GM19025 (cell line): ENCODE data around the gene PXYLP1.
"Not testable (repeated sequence)": the region's sequence is repeated elsewhere in the genome, so short reads cannot be mapped to it uniquely, and the experiment has no call there.

Source experiments
- ATAC-seq: cut with Tn5 transposase; IDR thresholded peaks from one replicate; pipeline ENCODE4 v1.9.1; 2021; ENCODE audit warnings: mild to moderate bottlenecking, low read depth, moderate library complexity; ENCODE audit not compliant: unreplicated experiment

The PXYLP1 gene

GRCh38 chr3:141289228-141289772 lies 57.7 kb downstream of the PXYLP1 start:
- no peak for ATAC-seq

- ATAC-seq = no peak
Observed at GRCh38 chr3:141291559-141292355, 60.1 kb downstream of the PXYLP1 start.

- no peak for ATAC-seq
Observed at GRCh38 chr3:141292356-141293058, 60.9 kb downstream of the PXYLP1 start.

GRCh38 chr3:141294301-141294700 lies 62.7 kb downstream of the PXYLP1 start:
- no peak for ATAC-seq

GRCh38 chr3:141294848-141295247 lies 63.2 kb downstream of the PXYLP1 start:
- ATAC-seq = no peak

- not testable (repeated sequence) for ATAC-seq
Observed at GRCh38 chr3:141300426-141300825, 68.8 kb downstream of the PXYLP1 start.

- ATAC-seq = no peak
Observed at GRCh38 chr3:141302364-141303141, 70.9 kb downstream of the PXYLP1 start.

- ATAC-seq = peak; percentile 56
Observed at GRCh38 chr3:141303481-141304223, 72.0 kb downstream of the PXYLP1 start.

GRCh38 chr3:141305436-141305835 lies 73.8 kb downstream of the PXYLP1 start:
- ATAC-seq = no peak

GRCh38 chr3:141306276-141306675 lies 74.7 kb downstream of the PXYLP1 start:
- no peak for ATAC-seq

- ATAC-seq = no peak
Observed at GRCh38 chr3:141306922-141307321, 75.3 kb downstream of the PXYLP1 start.

GRCh38 chr3:141307351-141308059 lies 75.9 kb downstream of the PXYLP1 start:
- ATAC-seq = no peak

- ATAC-seq = no peak
Observed at GRCh38 chr3:141308588-141309218, 77.1 kb downstream of the PXYLP1 start.

- ATAC-seq = no peak
Observed at GRCh38 chr3:141311170-141311495, 79.5 kb downstream of the PXYLP1 start.

- ATAC-seq = peak; percentile 99
Observed at GRCh38 chr3:141311496-141312353, 80.1 kb downstream of the PXYLP1 start.

GRCh38 chr3:141312354-141313092 lies 80.9 kb downstream of the PXYLP1 start:
- no peak for ATAC-seq

GRCh38 chr3:141313093-141313683 lies 81.6 kb downstream of the PXYLP1 start:
- ATAC-seq = no peak
